Measurements from ENCODE around the gene GLI3. TPM values are rescaled to one million over a fixed set of nuclear protein-coding genes. Genes with fewer than 3 reads are reported as not detected.

Gene GLI3
- total RNA-seq, 2 donors from 2014 or later, result 0.17 to 0.74 TPM

- Mint-ChIP-seq H3K27ac (no peak overlapping the region), H3K27me3 (peaks cover 15% of the 10 kb centered on the region), H3K36me3 (ENCODE audit: low read depth) (no peaks in the 10 kb centered on the region), H3K4me1 (no peaks in the 10 kb centered on the region), H3K4me3 (no peak overlapping the region), H3K9me3 (peaks cover 5% of the 10 kb centered on the region)
- no peak for ATAC-seq (replicated peaks)
These were observed 94.9 kb downstream of the GLI3 start for GRCh38 chr7:42142089-42142488.

GRCh38 chr7:42139751-42140150, 97.3 kb downstream of the GLI3 start:
- Mint-ChIP-seq H3K27ac (no peak overlapping the region), H3K36me3 (ENCODE audit: low read depth) (no peaks in the 10 kb centered on the region), H3K4me1 (no peaks in the 10 kb centered on the region), H3K9me3 (peaks cover 5% of the 10 kb centered on the region), H3K27me3 (peaks cover 21% of the 10 kb centered on the region), H3K4me3 (no peak overlapping the region)
- no peak for ATAC-seq (replicated peaks)

- no peaks in the 10 kb centered on the region for H3K4me1 Mint-ChIP-seq
- H3K4me3 Mint-ChIP-seq, result no peak overlapping the region
- H3K27me3 Mint-ChIP-seq, result peaks cover 21% of the 10 kb centered on the region
- no peaks in the 10 kb centered on the region for H3K36me3 Mint-ChIP-seq (ENCODE audit: low read depth)
- ATAC-seq (replicated peaks), result no peak
- peaks cover 5% of the 10 kb centered on the region for H3K9me3 Mint-ChIP-seq
- H3K27ac Mint-ChIP-seq, result no peak overlapping the region
These were observed 98.3 kb downstream of the GLI3 start for GRCh38 chr7:42138691-42139090.

GRCh38 chr7:42137941-42138340, 99.1 kb downstream of the GLI3 start:
- Mint-ChIP-seq H3K27me3 (peaks cover 21% of the 10 kb centered on the region), H3K9me3 (peaks cover 5% of the 10 kb centered on the region), H3K4me1 (no peaks in the 10 kb centered on the region), H3K36me3 (ENCODE audit: low read depth) (no peaks in the 10 kb centered on the region), H3K4me3 (no peak overlapping the region), H3K27ac (no peak overlapping the region)
- no peak for ATAC-seq (replicated peaks)

- no peak for ATAC-seq (replicated peaks)
- Mint-ChIP-seq H3K9me3 (peaks cover 5% of the 10 kb centered on the region), H3K36me3 (ENCODE audit: low read depth) (no peaks in the 10 kb centered on the region), H3K4me1 (no peaks in the 10 kb centered on the region), H3K27me3 (peaks cover 21% of the 10 kb centered on the region), H3K27ac (no peak overlapping the region), H3K4me3 (no peak overlapping the region)
These were observed 99.6 kb downstream of the GLI3 start for GRCh38 chr7:42137431-42137830.

GRCh38 chr7:42135728-42136127, 101.3 kb downstream of the GLI3 start:
- no peaks in the 10 kb centered on the region for H3K4me1 Mint-ChIP-seq
- peaks cover 4% of the 10 kb centered on the region for H3K9me3 Mint-ChIP-seq
- no peak for ATAC-seq (replicated peaks)
- H3K36me3 Mint-ChIP-seq (ENCODE audit: low read depth), result no peaks in the 10 kb centered on the region
- peaks cover 21% of the 10 kb centered on the region for H3K27me3 Mint-ChIP-seq
- no peak overlapping the region for H3K4me3 Mint-ChIP-seq
- H3K27ac Mint-ChIP-seq, result no peak overlapping the region

GRCh38 chr7:42134276-42134876, 102.6 kb downstream of the GLI3 start:
- no peaks in the 10 kb centered on the region for H3K36me3 Mint-ChIP-seq (ENCODE audit: low read depth)
- no peak overlapping the region for H3K27ac Mint-ChIP-seq
- no peak overlapping the region for H3K4me3 Mint-ChIP-seq
- no peak for ATAC-seq (replicated peaks)
- H3K27me3 Mint-ChIP-seq, result peaks cover 15% of the 10 kb centered on the region
- no peaks in the 10 kb centered on the region for H3K4me1 Mint-ChIP-seq
- peaks cover 4% of the 10 kb centered on the region for H3K9me3 Mint-ChIP-seq

GRCh38 chr7:42133321-42133720, 103.7 kb downstream of the GLI3 start:
- Mint-ChIP-seq H3K4me1 (no peaks in the 10 kb centered on the region), H3K36me3 (ENCODE audit: low read depth) (no peaks in the 10 kb centered on the region), H3K27me3 (peaks cover 15% of the 10 kb centered on the region), H3K4me3 (no peak overlapping the region), H3K27ac (no peak overlapping the region), H3K9me3 (peaks cover 4% of the 10 kb centered on the region)
- no peak for ATAC-seq (replicated peaks)

- H3K4me1 Mint-ChIP-seq, result no peaks in the 10 kb centered on the region
- no peaks in the 10 kb centered on the region for H3K27me3 Mint-ChIP-seq
- H3K9me3 Mint-ChIP-seq, result peaks cover 4% of the 10 kb centered on the region
- no peak for ATAC-seq (replicated peaks)
- no peak overlapping the region for H3K4me3 Mint-ChIP-seq
- H3K27ac Mint-ChIP-seq, result no peak overlapping the region
- no peaks in the 10 kb centered on the region for H3K36me3 Mint-ChIP-seq (ENCODE audit: low read depth)
These were observed 108.3 kb downstream of the GLI3 start for GRCh38 chr7:42128703-42129102.

- no peak for ATAC-seq (replicated peaks)
- Mint-ChIP-seq H3K4me1 (no peaks in the 10 kb centered on the region), H3K4me3 (no peak overlapping the region), H3K27me3 (no peaks in the 10 kb centered on the region), H3K36me3 (ENCODE audit: low read depth) (no peaks in the 10 kb centered on the region), H3K27ac (no peak overlapping the region), H3K9me3 (peaks cover 4% of the 10 kb centered on the region)
These were observed 109.8 kb downstream of the GLI3 start for GRCh38 chr7:42127232-42127622.

- no peak overlapping the region for H3K27ac Mint-ChIP-seq
- H3K36me3 Mint-ChIP-seq (ENCODE audit: low read depth), result no peaks in the 10 kb centered on the region
- ATAC-seq (replicated peaks), result no peak
- H3K27me3 Mint-ChIP-seq, result no peaks in the 10 kb centered on the region
- peaks cover 4% of the 10 kb centered on the region for H3K9me3 Mint-ChIP-seq
- H3K4me1 Mint-ChIP-seq, result no peaks in the 10 kb centered on the region
- H3K4me3 Mint-ChIP-seq, result no peak overlapping the region
These were observed 110.4 kb downstream of the GLI3 start for GRCh38 chr7:42126475-42127231.

GRCh38 chr7:42125321-42125720, 111.7 kb downstream of the GLI3 start:
- no peaks in the 10 kb centered on the region for H3K27me3 Mint-ChIP-seq
- no peaks in the 10 kb centered on the region for H3K36me3 Mint-ChIP-seq (ENCODE audit: low read depth)
- peaks cover 2% of the 10 kb centered on the region for H3K9me3 Mint-ChIP-seq
- no peaks in the 10 kb centered on the region for H3K4me1 Mint-ChIP-seq
- no peak overlapping the region for H3K4me3 Mint-ChIP-seq
- no peak for ATAC-seq (replicated peaks)
- no peak overlapping the region for H3K27ac Mint-ChIP-seq

GRCh38 chr7:42123716-42124115, 113.3 kb downstream of the GLI3 start:
- Mint-ChIP-seq H3K27ac (no peak overlapping the region), H3K4me1 (no peaks in the 10 kb centered on the region), H3K36me3 (ENCODE audit: low read depth) (no peaks in the 10 kb centered on the region), H3K27me3 (no peaks in the 10 kb centered on the region), H3K4me3 (no peak overlapping the region), H3K9me3 (no peaks in the 10 kb centered on the region)
- ATAC-seq (replicated peaks), result no peak

GRCh38 chr7:42120191-42120590, 116.8 kb downstream of the GLI3 start:
- H3K9me3 Mint-ChIP-seq, result no peaks in the 10 kb centered on the region
- no peak for ATAC-seq (replicated peaks)
- H3K27me3 Mint-ChIP-seq, result no peaks in the 10 kb centered on the region
- H3K4me1 Mint-ChIP-seq, result no peaks in the 10 kb centered on the region
- H3K36me3 Mint-ChIP-seq (ENCODE audit: low read depth), result no peaks in the 10 kb centered on the region
- no peak overlapping the region for H3K27ac Mint-ChIP-seq
- H3K4me3 Mint-ChIP-seq, result no peak overlapping the region

GRCh38 chr7:42117201-42117600, 119.8 kb downstream of the GLI3 start:
- Mint-ChIP-seq H3K36me3 (ENCODE audit: low read depth) (no peaks in the 10 kb centered on the region), H3K27ac (no peak overlapping the region), H3K27me3 (no peaks in the 10 kb centered on the region), H3K4me3 (no peak overlapping the region), H3K9me3 (no peaks in the 10 kb centered on the region), H3K4me1 (no peaks in the 10 kb centered on the region)
- ATAC-seq (replicated peaks), result no peak

All from activated T-helper 17 cell treated with anti-CD3 and anti-CD28 coated beads, Interleukin-2, amount 50 U/mL, for 72 hours (primary cell).